NCI-H187 (cell line): ENCODE results near the gene SLCO4A1.

ENCODE experiments used
- DNase-seq, 2 experiments: peaks; one replicate each; lab custom pipeline; 2025; lab: John Stamatoyannopoulos, UW

Gene SLCO4A1

DNA sequence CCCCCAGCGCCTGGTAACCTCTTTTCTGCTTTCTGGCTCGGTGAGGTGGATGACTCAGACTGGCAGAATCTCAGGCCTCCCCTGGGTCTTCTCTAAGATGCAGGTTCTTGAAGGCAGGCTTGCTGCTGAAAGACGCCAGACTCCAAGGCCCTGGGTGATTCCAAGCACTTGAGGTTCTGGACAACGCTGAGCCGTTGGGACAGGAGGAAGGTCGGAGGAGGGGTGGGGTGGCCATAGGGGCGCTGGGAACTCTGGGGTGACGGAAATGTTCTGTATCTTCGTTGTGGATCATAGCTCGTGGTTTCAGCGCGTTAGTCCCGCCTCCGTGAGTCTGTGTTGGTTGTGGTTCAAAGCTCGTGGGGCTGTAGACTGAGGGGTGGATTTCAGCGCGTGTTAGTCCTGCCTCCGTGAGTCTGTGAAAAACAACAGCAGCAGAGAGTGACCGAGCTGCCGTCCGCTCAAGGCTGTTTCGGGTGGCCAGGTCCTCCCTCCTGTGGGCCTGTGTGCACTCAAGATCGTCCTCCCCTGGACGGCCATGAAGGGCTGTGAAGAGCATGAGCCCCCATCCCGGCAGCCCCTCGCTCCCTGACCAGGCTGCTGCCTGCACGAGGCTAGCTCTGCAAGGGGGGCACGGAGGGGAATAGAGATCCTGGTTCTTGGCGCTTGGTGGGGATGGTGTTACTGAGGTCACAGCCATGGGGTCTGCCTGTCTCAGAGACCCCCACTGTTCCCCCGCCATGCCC, 74.1 kb downstream of the SLCO4A1 start:
- no peak for DNase-seq

DNA sequence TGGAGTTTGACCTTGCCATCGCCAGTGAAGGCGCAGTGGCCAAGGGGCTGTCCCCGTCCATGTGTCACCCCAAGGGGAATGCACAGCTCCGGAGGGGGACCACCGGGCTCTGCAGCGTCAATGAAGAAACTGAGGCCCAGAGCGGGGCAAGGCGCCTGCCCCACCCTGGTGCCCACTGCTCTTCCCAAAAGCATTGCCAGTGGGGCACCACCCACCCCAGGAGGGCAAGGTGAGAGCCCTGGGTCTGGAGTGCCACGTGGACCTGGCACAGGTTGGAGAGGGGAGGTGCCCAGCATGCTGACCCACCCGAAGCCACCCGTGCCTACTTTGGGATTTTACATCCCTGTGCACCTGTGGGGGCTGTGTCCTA, 74.6 kb downstream of the SLCO4A1 start:
- no peak for DNase-seq

DNA sequence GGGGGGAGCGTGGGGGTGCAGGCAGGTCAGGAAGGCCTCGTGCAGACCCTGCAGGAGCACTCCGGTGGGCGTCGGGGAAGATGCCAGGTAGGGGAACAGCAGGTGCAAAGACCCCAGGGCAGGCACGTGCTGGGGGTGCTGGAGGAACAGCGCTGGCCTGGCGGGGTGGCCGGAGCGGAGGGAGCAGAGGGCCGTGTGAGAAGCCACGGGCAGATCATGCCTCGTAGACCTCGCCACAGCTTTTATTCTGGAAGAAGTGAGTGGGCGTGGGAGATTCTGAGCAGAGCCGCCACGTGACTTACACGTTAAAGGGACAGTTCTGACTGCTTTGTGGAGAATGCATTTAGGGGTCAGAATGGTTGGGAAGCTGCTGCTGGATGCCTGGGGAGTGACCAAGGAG, 75.6 kb downstream of the SLCO4A1 start:
- DNase-seq, result no peak

DNA sequence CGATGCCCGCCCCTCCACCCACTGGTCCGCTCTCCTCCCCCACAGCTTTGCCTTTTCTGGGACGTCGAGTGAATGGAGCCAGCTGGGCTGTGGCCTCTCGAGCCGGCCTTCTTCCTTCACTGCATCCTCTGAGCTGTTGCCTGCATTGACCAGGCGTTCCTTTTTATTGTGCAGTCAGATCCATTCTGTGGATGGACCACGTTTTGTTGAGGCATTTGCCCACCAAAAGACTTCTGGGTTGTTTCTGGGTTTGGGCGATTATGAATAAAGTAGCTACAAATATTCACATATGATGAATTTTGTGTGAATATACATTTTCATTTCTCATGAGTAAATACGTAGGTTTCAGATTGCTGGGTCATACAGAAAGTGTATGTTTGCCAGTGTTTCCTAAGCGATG, 76.2 kb downstream of the SLCO4A1 start:
- no peak for DNase-seq

DNA sequence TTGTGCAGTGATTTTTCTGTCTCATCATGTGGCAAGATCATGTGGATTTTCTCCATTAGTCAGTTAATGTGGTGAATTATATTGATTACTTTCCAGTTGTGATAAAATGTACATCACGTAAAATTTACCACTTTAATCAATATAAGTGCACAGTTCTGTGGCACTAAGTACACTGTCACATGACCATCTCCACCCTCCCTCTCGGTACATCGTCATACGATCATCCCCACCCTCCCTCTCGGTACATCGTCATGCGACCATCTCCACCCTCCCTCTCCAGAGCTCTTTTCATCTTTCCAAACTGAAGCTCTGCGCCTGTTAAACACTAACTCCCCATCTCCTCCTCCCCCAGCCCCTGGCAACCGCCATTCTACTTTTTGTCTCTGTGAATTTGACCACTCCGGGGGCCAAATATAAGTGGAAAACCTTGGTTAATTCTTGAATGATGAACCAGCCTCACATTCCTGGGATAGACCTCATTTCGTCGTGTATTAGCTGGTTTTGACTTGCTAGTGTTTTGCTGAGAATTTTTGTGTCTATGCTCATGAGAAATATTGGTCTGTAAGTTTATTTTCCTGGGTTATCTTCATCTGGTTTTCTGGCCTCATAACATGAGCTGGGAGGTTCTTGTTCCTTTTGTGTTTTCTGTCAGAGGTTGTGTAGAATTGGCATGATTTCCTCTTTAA, 77.1 kb downstream of the SLCO4A1 start:
- DNase-seq, result no peak
